HG02884 (cell line): ENCODE results near the gene CCBE1.
"Not testable (repeated sequence)": the region's sequence is repeated elsewhere in the genome, so short reads cannot be mapped to it uniquely, and the experiment has no call there.

ENCODE experiments used
- ATAC-seq: cut with Tn5 transposase; IDR thresholded peaks from one replicate; pipeline ENCODE4 v1.9.1; 2021; ENCODE audit warnings: mild to moderate bottlenecking, moderate library complexity; ENCODE audit not compliant: unreplicated experiment

Gene CCBE1

GRCh38 chr18:59715966-59716369 lies 18.7 kb upstream of the CCBE1 start:
- ATAC-seq: no peak

GRCh38 chr18:59715445-59715844 lies 18.2 kb upstream of the CCBE1 start:
- ATAC-seq: no peak

GRCh38 chr18:59714096-59714495 lies 16.9 kb upstream of the CCBE1 start:
- not testable (repeated sequence) for ATAC-seq

GRCh38 chr18:59712311-59712710 lies 15.1 kb upstream of the CCBE1 start:
- no peak for ATAC-seq

- ATAC-seq: no peak
Observed at GRCh38 chr18:59708988-59709387, 11.8 kb upstream of the CCBE1 start.

GRCh38 chr18:59707306-59707705 lies 10.1 kb upstream of the CCBE1 start:
- no peak for ATAC-seq

GRCh38 chr18:59706499-59706898 lies 9.3 kb upstream of the CCBE1 start:
- no peak for ATAC-seq

- ATAC-seq: no peak
Observed at GRCh38 chr18:59705145-59705544, 7.9 kb upstream of the CCBE1 start.

GRCh38 chr18:59704146-59704545 lies 6.9 kb upstream of the CCBE1 start:
- no peak for ATAC-seq

GRCh38 chr18:59701272-59701671 lies 4.0 kb upstream of the CCBE1 start:
- ATAC-seq: no peak

- no peak for ATAC-seq
Observed at GRCh38 chr18:59700535-59700967, 3.3 kb upstream of the CCBE1 start.

- no peak for ATAC-seq
Observed at GRCh38 chr18:59699750-59700534, 2.7 kb upstream of the CCBE1 start.

GRCh38 chr18:59699061-59699460 lies 1.8 kb upstream of the CCBE1 start:
- no peak for ATAC-seq

- ATAC-seq: peak; percentile 44
Observed at GRCh38 chr18:59696311-59697235, 650 bp downstream of the CCBE1 start.

- ATAC-seq: no peak
Observed at GRCh38 chr18:59695551-59695950, 1.7 kb downstream of the CCBE1 start.

GRCh38 chr18:59694824-59695223 lies 2.4 kb downstream of the CCBE1 start:
- no peak for ATAC-seq

GRCh38 chr18:59691996-59692395 lies 5.2 kb downstream of the CCBE1 start:
- no peak for ATAC-seq

- no peak for ATAC-seq
Observed at GRCh38 chr18:59690996-59691395, 6.2 kb downstream of the CCBE1 start.

GRCh38 chr18:59690186-59690982 lies 6.8 kb downstream of the CCBE1 start:
- ATAC-seq: no peak

- ATAC-seq: no peak
Observed at GRCh38 chr18:59689756-59690155, 7.5 kb downstream of the CCBE1 start.

- ATAC-seq: no peak
Observed at GRCh38 chr18:59686260-59686659, 11.0 kb downstream of the CCBE1 start.
